ENCODE measurements around the gene ADAMTSL5.

- TF ChIP-seq POLR2AphosphoS5 (IDR thresholded peaks at IDR 0.05) (no peak), EP300 (IDR thresholded peaks at IDR 0.05) (no peak), CTCF (IDR thresholded peaks at IDR 0.05) (no peak)
These were observed 28.8 kb downstream of the ADAMTSL5 start for GRCh38 chr19:1483979-1484428.

All from stomach (tissue), 4 donors.